HFFc6 (cell line): Measurements from ENCODE around the gene ERG. TPM values are rescaled to one million over a fixed set of nuclear protein-coding genes. Genes with fewer than 3 reads are reported as not detected.

Source experiments
- DNase-seq: peaks from one replicate; pipeline ENCODE4 v3.0.0-alpha.2; 2018
- H3K27ac Mint-ChIP-seq: 2 replicates; pipeline ENCODE4 v1.8.0; 2020; ENCODE audit warnings: mild to moderate bottlenecking, mixed read lengths
- H3K27me3 Mint-ChIP-seq: 2 replicates; pipeline ENCODE4 v1.8.0; 2021; ENCODE audit warnings: mild to moderate bottlenecking, moderate library complexity, mixed read lengths; ENCODE audit not compliant: insufficient read depth
- H3K36me3 Mint-ChIP-seq: 2 replicates; pipeline ENCODE4 v1.8.0; 2021; ENCODE audit warnings: low read depth, mixed read lengths
- H3K4me1 Mint-ChIP-seq: 2 replicates; pipeline ENCODE4 v1.8.0; 2020; ENCODE audit warnings: low read depth, mixed read lengths
- H3K4me3 Mint-ChIP-seq: 2 replicates; pipeline ENCODE4 v1.8.0; 2020; ENCODE audit warnings: mild to moderate bottlenecking, moderate library complexity, mixed read lengths
- H3K9me3 Mint-ChIP-seq: 2 replicates; pipeline ENCODE4 v1.8.0; 2020; ENCODE audit warnings: mild to moderate bottlenecking, mixed read lengths
- CTCF ChIP-seq: fragments of 200-600 bp; sonication (generic); IDR thresholded peaks from 2 replicates; pipeline ENCODE4 v1.5.0; 2021; ENCODE audit warnings: antibody characterized with exemption, mild to moderate bottlenecking
- total RNA-seq, 6 experiments: library from RNA; stranded (reverse); fragmentation: NEBNext Ultra II Directional; extraction: Animal tissue kit (Norgen Biotek cat#: 25700); gene quantifications; 2 replicates in 1 of 6; 3 replicates in 5 of 6; pipeline ENCODE4 v1.2.3, GENCODE V29; 2021

Gene ERG
- total RNA-seq, 6 experiments from 2014 or later, result not detected

GRCh38 chr21:38363693-38364092 lies 134.6 kb downstream of the ERG start:
- Mint-ChIP-seq H3K4me1 (no peaks in the 10 kb centered on the region), H3K9me3 (no peaks in the 10 kb centered on the region), H3K36me3 (no peaks in the 10 kb centered on the region), H3K27ac (no peak overlapping the region), H3K27me3 (peaks cover 28% of the 10 kb centered on the region), H3K4me3 (no peak overlapping the region)
- TF ChIP-seq CTCF, result no peak
- DNase-seq, result no peak

GRCh38 chr21:38361324-38361723 lies 137.0 kb downstream of the ERG start:
- no peak for TF ChIP-seq CTCF
- Mint-ChIP-seq H3K27me3 (peaks cover 25% of the 10 kb centered on the region), H3K4me3 (no peak overlapping the region), H3K4me1 (no peaks in the 10 kb centered on the region), H3K27ac (no peak overlapping the region), H3K9me3 (no peaks in the 10 kb centered on the region), H3K36me3 (no peaks in the 10 kb centered on the region)
- no peak for DNase-seq

DNA sequence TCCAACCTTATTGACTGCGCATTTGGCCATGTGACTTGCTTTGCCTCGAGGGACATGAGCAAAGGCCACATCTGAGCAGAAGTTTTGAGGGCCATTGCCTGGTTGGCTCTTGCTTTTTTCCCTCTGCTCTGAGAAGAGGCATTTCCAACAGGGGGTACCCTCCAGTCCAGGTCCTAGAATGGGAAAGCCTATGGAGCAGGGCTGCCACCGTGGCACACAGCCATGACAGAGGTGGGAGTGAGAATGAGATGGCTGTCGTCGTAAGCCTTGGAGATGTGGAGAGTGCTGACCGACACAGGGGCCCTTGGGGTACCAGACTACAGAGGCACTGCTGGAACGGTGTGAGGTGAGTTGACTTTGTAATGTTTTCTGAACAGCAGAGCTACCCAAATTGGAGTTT lies 138.4 kb downstream of the ERG start:
- no peak overlapping the region for H3K4me3 Mint-ChIP-seq
- no peaks in the 10 kb centered on the region for H3K9me3 Mint-ChIP-seq
- no peaks in the 10 kb centered on the region for H3K4me1 Mint-ChIP-seq
- peaks cover 20% of the 10 kb centered on the region for H3K27me3 Mint-ChIP-seq
- no peak overlapping the region for H3K27ac Mint-ChIP-seq
- no peak for TF ChIP-seq CTCF
- no peaks in the 10 kb centered on the region for H3K36me3 Mint-ChIP-seq
- DNase-seq, result no peak

- Mint-ChIP-seq H3K4me3 (no peak overlapping the region), H3K4me1 (no peaks in the 10 kb centered on the region), H3K27ac (no peak overlapping the region), H3K36me3 (no peaks in the 10 kb centered on the region), H3K27me3 (peaks cover 17% of the 10 kb centered on the region), H3K9me3 (no peaks in the 10 kb centered on the region)
- DNase-seq, result no peak
- TF ChIP-seq CTCF, result no peak
Observed at GRCh38 chr21:38359090-38359489, 139.2 kb downstream of the ERG start.

GRCh38 chr21:38358666-38359065 lies 139.6 kb downstream of the ERG start:
- no peak for DNase-seq
- TF ChIP-seq CTCF, result no peak
- Mint-ChIP-seq H3K4me3 (no peak overlapping the region), H3K36me3 (no peaks in the 10 kb centered on the region), H3K27me3 (peaks cover 15% of the 10 kb centered on the region), H3K4me1 (no peaks in the 10 kb centered on the region; the same call in 1 of the 2 replicates), H3K9me3 (no peaks in the 10 kb centered on the region), H3K27ac (no peak overlapping the region)

DNA sequence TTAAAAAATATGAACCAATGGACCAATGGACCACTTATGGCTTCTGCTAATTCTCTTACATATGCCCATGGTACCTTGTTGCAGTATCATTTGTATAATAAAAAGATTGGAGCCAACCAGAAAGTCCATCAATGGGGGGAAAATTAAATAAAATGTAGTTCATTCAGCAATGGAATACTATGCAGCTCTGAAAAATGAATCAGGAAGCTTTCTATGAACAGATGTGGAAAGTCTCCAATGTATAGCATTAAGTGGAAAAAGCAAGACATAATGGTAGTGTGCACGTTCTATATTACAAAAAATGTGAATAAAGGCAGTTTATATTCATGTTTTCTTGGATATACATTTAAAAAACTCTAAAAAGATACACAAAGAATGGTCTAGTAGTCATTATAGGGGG lies 140.2 kb downstream of the ERG start:
- no peaks in the 10 kb centered on the region for H3K9me3 Mint-ChIP-seq
- no peak overlapping the region for H3K27ac Mint-ChIP-seq
- DNase-seq, result no peak
- TF ChIP-seq CTCF, result no peak
- peaks cover under 1% of the 10 kb centered on the region; the same call in 1 of the 2 replicates for H3K4me1 Mint-ChIP-seq
- no peaks in the 10 kb centered on the region for H3K36me3 Mint-ChIP-seq
- no peak overlapping the region for H3K4me3 Mint-ChIP-seq
- peaks cover 15% of the 10 kb centered on the region for H3K27me3 Mint-ChIP-seq
